ENCODE results near the gene RAD51B.

DNA sequence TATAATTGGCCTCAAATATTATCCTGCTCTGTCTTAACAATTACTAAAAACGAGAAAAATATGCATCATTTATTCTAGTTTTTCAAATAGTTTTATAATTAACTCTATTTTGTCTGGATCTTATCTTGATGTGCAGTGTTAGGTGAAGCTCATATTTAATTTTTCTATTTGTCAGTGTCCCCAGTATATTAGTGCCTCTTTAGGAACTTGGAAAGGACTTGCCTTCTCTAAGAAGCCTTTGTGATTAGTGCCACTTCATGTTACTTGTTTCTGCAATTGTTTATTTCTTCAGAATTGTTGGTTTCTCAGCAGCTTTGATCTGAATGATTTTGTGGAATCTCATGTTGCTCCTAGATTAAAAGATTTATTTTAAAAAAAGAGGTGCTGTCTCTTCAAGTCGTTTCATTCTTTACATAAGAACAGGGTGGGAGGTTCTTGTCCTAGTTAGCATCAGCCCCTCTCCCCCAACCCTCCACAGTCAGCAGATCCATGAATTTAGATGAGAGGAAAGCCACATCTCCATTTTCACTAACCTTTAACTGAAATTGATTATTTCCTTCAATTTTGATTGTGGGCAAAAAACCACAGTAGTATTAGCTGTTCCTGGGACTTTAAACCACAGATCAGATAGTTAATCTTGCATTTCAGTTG is 434.4 kb downstream of the RAD51B start:
- TF ChIP-seq EZH2 (IDR thresholded peaks at IDR 0.05; ENCODE audit: low read length), result no peak
- TF ChIP-seq, protein P1, sequence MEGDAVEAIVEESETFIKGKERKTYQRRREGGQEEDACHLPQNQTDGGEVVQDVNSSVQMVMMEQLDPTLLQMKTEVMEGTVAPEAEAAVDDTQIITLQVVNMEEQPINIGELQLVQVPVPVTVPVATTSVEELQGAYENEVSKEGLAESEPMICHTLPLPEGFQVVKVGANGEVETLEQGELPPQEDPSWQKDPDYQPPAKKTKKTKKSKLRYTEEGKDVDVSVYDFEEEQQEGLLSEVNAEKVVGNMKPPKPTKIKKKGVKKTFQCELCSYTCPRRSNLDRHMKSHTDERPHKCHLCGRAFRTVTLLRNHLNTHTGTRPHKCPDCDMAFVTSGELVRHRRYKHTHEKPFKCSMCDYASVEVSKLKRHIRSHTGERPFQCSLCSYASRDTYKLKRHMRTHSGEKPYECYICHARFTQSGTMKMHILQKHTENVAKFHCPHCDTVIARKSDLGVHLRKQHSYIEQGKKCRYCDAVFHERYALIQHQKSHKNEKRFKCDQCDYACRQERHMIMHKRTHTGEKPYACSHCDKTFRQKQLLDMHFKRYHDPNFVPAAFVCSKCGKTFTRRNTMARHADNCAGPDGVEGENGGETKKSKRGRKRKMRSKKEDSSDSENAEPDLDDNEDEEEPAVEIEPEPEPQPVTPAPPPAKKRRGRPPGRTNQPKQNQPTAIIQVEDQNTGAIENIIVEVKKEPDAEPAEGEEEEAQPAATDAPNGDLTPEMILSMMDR (optimal IDR thresholded peaks at IDR 0.05 in 1 of 3, IDR thresholded peaks at IDR 0.05 in 1 of 3, conservative IDR thresholded peaks at IDR 0.05 in 1 of 3; ENCODE audit: extremely low read depth in 1 of 3, insufficient read depth in 2 of 3, low read length in 3 of 3), result no peak

All from keratinocyte (primary cell).